Measurements from ENCODE around the gene ADGRG4.
"Not testable (repeated sequence)": the region's sequence is repeated elsewhere in the genome, so short reads cannot be mapped to it uniquely, and the experiment has no call there.

ADGRG4 gene

DNA sequence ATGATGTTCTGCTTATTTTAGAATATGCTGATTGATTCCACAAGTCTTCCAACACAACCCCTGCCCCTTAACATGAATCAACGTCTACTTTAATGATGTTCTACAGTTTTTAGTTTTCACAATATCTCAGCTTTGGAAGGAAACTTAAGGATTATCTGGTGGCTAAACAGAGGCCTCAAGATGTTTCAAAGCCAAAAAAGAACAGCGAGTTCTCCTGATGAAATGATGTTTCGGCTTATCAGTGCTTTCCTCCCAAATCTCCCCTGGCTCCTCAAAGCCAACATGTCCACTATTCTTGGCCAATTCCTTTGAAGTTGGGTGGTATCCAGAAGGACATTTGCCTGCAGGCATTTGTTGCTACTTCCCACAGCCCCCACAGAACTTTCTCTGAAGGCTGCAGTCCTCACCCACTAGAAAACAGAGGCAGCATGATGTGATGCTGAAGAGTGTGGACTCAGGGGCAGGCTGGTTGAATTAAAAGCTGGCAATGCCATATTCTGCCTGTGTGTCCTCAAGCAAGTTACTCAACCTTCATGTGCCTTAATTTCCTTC, 87.3 kb downstream of the ADGRG4 start:
- DNase-seq (ENCODE audit: low spot score), result no peak

DNA sequence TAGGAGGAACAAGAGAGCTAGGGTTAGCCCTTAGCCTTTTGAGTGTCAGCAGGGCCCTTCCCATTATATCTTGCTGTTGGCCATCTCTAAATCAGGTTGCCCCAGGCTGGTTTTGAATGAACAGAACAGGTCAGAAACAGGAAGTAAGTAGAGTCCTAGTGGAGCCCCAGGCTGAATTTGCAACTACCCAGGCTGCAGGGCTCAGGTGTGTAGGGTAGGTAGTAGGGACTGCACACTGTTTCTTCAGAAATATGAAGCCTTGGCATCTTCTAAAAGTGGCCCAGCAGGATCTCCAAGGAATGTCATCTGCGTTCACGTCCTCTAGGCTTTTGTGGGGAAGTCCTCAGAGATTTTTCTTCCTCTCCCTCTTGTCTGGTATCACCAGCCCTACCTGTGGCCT, 90.2 kb downstream of the ADGRG4 start:
- no peak for DNase-seq (ENCODE audit: low spot score)

GRCh38 chrX:136395271-136395670, 94.5 kb downstream of the ADGRG4 start:
- no peak for DNase-seq (ENCODE audit: low spot score)

DNA sequence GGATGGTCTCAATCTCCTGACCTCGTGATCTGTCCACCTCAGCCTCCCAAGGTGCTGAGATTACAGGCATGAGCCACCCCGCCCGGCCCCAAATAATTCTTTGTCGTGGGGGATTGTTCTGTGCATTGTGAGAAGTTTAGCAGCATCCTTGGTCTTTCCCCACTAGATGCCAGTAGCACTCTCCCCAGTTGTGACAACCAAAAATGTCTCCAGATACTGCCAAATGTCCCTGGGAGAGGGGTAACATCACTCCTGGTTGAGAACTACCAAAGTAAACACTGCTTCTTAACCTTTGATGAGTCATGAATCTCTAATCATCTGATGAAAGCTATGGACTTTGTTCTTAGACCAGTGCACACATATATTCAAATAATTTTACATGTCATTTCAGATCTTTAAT, 96.2 kb downstream of the ADGRG4 start:
- no peak for DNase-seq (ENCODE audit: low spot score)

- DNase-seq (ENCODE audit: low spot score), result no peak
Measured at GRCh38 chrX:136405126-136405525, 104.4 kb downstream of the ADGRG4 start.

- no peak for DNase-seq (ENCODE audit: low spot score)
Measured at GRCh38 chrX:136417806-136418205, 117.0 kb downstream of the ADGRG4 start.

DNA sequence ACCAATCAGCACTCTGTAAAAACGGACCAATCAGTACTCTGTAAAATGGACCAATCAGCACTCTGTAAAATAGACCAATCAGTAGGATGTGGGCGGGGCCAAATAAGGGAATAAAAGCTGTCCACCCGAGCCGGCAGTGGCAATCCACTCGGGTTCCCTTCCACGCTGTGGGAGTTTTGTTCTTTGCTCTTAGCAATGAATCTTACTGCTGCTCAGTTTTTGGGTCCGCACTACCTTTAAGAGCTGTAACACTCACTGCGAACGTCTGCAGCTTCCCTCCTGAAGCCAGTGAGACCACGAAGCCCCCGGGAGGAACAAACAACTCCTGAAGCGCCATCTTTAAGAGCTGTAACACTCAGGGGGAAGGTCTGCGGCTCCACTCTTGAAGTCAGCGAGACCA, 120.6 kb downstream of the ADGRG4 start:
- no peak for DNase-seq (ENCODE audit: low spot score)

DNA sequence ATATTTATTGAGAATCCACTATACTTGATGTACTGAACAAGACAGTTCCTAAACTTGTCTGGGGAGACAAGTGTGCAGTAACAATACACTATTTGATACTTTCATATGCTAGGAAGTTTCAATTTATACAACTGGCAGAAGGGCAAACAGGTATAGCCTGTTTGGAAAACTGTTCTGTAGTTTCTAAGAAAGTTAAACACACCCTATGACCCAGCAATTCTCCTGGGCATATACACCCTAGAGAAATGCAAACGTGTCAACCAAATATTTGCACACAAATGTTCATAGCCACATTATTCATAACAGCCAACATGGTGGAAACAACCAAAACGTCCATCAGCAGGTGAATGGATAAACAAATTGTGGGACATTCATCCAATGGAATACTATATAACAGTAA, 123.0 kb downstream of the ADGRG4 start:
- DNase-seq (ENCODE audit: low spot score), result no peak

- DNase-seq (ENCODE audit: low spot score), result no peak
Measured at GRCh38 chrX:136425996-136426395, 125.2 kb downstream of the ADGRG4 start.

DNA sequence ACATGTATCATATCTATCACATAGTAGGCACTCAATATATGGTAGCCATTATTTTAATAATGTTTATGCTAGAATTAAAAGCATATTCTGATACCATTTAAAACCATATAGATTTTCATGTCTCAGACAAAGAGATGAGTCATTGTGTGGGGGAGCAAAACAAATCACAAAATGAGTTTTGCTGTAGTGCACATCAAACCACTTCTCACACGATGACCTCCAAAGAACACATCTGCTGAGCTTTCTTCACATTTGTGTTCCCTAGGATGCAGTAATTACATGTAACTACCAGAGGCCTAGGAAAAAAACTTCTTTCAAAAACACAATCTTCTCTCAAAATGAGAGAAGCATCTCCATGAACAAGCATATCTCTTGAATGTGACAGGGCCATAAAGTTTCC, 130.9 kb downstream of the ADGRG4 start:
- DNase-seq (ENCODE audit: low spot score), result peak; percentile 18

DNA sequence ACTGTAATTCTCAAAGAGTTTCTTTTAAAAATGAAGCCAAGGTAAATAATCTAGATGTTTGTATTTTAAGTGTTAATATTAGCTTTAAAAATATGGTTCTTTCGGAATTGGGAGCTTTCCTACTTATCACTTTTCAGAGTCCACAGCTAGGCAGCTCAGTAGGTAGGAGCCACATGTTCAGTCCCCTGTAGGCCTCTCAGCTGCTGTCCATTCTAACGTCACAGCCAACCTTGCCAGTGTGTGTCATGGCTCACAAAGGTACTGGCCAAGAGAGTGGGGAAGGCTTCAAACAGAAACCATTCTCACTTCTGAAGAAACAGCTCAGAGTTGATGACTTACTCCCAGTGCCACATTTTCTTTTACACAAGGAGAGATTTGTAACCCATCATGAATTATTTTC, 137.0 kb downstream of the ADGRG4 start:
- DNase-seq (ENCODE audit: low spot score), result no peak

DNA sequence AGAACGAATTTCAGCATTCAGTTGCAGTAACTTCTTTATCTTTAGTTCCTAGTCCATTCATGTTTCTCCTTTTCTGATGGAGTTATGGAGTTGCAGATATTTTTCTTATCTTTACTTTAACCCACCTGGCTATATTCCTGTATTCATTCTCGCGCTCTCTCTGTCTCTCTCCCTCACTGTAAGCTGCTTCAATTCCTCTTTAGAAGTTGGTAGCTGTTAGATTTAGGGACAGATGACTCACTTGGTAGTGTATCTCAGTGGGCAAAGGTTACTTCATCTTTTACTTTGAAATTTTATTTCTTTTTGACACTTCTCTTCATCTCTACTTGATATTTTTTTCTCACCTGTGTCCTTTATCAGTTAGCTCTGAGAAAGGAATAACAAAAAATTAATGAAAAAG, 137.4 kb downstream of the ADGRG4 start:
- no peak for DNase-seq (ENCODE audit: low spot score)

DNA sequence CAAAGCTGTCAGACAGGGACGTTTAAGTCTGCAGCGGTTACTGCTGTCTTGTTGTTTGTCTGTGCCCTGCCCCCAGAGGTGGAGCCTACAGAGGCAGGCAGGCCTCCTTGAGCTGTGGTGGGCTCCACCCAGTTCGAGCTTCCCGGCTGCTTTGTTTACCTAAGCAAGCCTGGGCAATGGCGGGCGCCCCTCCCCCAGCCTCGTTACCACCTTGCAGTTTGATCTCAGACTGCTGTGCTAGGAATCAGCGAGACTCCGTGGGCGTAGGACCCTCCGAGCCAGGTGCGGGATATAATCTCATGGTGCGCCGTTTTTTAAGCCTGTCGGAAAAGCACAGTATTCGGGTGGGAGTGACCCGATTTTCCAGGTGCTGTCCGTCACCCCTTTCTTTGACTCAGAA, 144.9 kb downstream of the ADGRG4 start:
- not testable (repeated sequence) for DNase-seq (ENCODE audit: low spot score)

- DNase-seq (ENCODE audit: low spot score), result no peak
Measured at GRCh38 chrX:136446208-136446607, 145.4 kb downstream of the ADGRG4 start.

GRCh38 chrX:136447308-136447707, 146.5 kb downstream of the ADGRG4 start:
- DNase-seq (ENCODE audit: low spot score), result no peak

DNA sequence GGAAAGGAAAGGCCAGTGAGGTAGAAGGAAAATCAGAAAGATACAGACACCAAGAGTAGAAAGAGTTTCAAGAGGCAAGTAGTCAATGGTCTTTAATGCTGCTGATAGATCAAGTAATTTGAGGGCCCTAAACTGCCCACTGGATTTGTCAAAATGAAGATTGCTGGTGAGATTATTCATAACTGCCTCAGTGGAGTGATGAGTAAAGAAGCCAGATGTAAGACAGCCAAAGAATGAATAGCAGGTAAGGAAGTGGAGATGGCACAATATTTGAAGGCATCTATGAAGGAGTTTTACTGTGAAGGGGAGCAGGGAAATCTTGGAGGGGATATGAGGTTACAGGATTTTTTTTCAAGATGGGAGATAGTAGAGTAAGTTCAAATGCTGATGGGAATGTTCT, 147.2 kb downstream of the ADGRG4 start:
- no peak for DNase-seq (ENCODE audit: low spot score)

DNA sequence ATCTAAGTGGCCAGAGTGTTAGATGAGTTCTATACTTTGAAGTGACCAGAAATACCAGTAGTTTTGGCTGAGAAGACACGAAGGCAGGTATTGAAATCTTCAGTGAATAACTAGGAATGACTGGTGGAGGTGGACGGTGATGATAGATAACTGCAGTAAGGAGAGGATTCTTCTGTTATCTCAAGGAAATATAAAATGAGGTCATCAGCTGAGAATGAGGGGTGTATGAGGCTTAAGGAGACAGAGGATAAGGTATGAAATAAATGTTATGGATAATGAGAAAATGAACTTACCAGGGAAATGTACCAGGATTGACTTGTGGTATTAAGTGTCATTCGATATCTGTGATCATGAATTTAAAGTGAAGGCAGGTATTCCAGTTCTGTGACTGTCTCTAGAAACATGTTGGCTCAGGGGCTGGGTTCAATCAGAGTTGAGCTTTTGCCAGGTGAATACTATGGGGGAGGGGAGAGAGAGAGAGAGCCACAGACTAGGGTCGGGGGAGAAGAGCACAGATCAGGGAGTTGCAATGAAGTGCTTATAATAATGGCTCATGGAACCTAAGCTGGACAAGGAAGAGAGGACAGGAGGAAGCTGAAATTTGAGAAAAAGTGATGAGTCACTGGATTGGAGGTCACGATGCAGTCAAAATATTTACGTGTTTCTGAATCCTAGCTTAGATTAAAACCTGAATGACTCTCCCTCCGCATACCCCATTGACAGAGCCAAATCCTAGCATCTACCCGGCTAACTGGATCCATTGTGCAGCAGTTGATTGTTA, 149.5 kb downstream of the ADGRG4 start:
- no peak for DNase-seq (ENCODE audit: low spot score)

- DNase-seq (ENCODE audit: low spot score), result no peak
Measured at GRCh38 chrX:136452614-136453013, 151.9 kb downstream of the ADGRG4 start.

DNA sequence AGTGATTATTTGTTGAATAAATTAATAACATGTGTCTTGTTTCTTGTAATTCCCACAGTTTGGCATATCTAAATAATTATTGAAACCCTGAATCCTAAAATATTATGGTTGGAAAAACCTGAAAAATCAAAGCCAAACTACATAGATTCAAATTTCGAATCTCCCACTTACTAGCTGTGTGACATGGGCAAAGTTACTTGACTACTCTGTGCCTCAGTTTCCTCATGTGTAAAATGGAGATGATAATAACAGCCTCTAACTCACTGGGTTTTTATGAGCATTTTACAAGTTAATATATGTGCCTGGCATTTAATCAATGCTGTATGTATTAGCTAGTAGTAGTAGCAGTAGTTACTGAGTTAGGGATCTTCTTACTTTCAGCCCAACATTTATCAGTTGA, 152.4 kb downstream of the ADGRG4 start:
- no peak for DNase-seq (ENCODE audit: low spot score)

- DNase-seq (ENCODE audit: low spot score), result no peak
Measured at GRCh38 chrX:136453771-136454170, 153.0 kb downstream of the ADGRG4 start.

DNA sequence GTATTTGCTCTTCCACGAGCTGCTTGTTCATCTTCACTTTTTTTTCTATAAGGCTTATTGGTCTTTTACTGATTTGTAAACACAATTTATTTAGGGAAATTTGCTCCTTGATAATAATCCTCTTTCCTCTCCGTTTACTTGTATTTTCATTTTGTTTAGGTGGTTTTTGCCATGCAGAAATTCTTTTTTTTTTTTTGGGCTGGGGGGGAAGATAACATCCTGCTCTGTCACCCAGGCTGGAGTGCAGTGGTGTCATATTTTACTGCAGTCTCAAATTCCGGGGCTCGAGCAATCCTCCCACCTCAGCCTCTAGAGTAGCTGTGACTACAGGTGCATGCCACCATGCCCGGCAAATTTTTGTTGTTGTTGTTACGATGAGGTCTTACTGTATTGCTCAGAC, 155.4 kb downstream of the ADGRG4 start:
- DNase-seq (ENCODE audit: low spot score), result no peak

DNA sequence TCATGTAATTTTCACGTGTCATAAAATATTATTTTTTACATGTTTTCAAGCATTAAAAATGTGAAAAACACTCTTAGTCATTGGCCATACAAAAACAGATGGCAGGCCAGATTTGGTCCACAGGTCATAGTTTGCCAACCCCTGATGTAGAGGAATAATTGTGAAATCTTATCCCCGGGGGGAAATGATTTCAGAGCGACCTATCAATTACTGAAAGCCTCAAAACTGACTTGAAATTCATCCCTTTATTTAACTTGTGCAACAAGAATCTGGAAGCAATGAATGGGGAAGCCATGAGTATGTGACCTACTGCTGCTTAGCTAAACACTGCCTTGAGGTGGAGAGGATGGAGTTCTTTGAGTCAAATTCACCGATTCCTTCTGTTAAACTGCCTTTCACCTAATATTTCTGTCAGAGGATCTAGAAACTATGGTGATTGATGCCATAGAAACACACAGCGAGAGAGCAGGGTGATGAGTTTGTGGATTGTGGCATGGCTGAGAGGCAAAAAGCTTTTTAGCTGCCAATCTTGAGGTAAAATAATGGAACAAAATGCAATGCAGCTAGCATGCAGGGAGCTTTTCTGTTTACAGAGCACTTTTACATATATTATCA, 156.6 kb downstream of the ADGRG4 start:
- DNase-seq (ENCODE audit: low spot score), result no peak

DNA sequence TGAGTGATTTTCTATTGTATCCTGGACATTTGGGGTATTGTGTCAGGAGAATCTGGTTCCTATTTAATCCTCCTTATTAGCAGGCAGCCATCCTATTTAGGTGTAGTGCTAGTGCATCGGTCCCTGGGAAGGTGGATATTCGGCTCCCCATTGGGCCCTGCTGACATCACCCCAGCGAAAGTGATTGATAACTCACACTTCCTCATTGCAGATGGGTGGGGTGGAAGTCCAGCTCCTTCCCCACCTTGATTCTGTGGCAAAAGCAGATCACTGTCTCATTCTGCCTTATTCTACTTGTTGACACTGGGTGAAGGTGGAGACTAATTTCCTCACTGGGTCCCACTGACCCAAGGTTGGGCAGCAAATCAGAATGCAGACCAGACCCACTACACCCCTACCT, 163.8 kb downstream of the ADGRG4 start:
- DNase-seq (ENCODE audit: low spot score), result no peak
